HepG2 (cell line): ENCODE measurements around the gene AMN. TPM values are rescaled to one million over a fixed set of nuclear protein-coding genes. Genes with fewer than 3 reads are reported as not detected.

Experiments
- ATAC-seq: fragments of 200-7000 bp; cut with Tn5 transposase; 3 replicates; pipeline ENCODE4 v1.9.1; 2020; ENCODE audit warnings: mild to moderate bottlenecking, moderate library complexity
- BruUV-seq: library from RNA; stranded (reverse); fragments of 400-500 nt; replicated peaks from 2 replicates; lab custom pipeline; 2021; lab: Mats Ljungman, UMichigan
- CTCF ChIA-PET: fragments of 300-600 bp; formaldehyde crosslinking; extraction: SDS; loops from one replicate; lab custom pipeline; 2021; ENCODE audit warnings: low total read pairs, inconsistent platforms, low intra/inter-chr PET ratio; lab: Yijun Ruan, JAX
- POLR2A ChIA-PET: fragments of 350-600 bp; sonication (Branson Sonifier 250); formaldehyde crosslinking; loops from one replicate; lab custom pipeline; 2020; ENCODE audit warnings: antibody characterized with exemption, inconsistent platforms; lab: Yijun Ruan, JAX
- DNase-seq: peaks from one replicate; pipeline ENCODE4 v3.0.0-alpha.2; 2015; ENCODE audit warnings: low spot score
- FAIRE-seq: peaks from 3 replicates; lab custom pipeline; 2011; peaks lifted over from hg19 to GRCh38; lab: Jason Lieb, UNC
- H2AFZ ChIP-seq: one replicate; pipeline ENCODE4 v1.6.1; 2011; ENCODE audit warnings: low read length, inconsistent platforms
- H3K27ac ChIP-seq: fragments of 300-600 bp; 3 replicates; pipeline ENCODE4 v1.8.0; 2011; ENCODE audit warnings: mixed run types, mild to moderate bottlenecking, mixed read lengths, low read length, inconsistent platforms; ENCODE audit not compliant: insufficient read depth; ENCODE audit errors: extremely low read length
- H3K27me3 ChIP-seq, 2 experiments: fragments of 200-600 bp in 1 of 2; 2 replicates in 1 of 2; 3 replicates in 1 of 2; pipeline versions ENCODE4 v1.6.0 to v1.8.0; 2011; ENCODE audit warnings: low read length in 2 of 2, mild to moderate bottlenecking in 2 of 2, moderate library complexity in 2 of 2, inconsistent platforms in 1 of 2; ENCODE audit not compliant: insufficient read depth in 2 of 2, control insufficient read depth in 1 of 2
- H3K36me3 ChIP-seq, 2 experiments: fragments of 200-600 bp in 1 of 2; replicated peaks in 1 of 2; 2 replicates in 1 of 2; 3 replicates in 1 of 2; pipeline versions ENCODE4 v1.5.1 to v1.8.0; 2011; ENCODE audit warnings: low read length in 2 of 2, inconsistent platforms in 1 of 2; ENCODE audit not compliant: insufficient read depth in 2 of 2, control insufficient read depth in 1 of 2
- H3K4me1 ChIP-seq: 2 replicates; pipeline ENCODE4 v1.5.1; 2012; ENCODE audit warnings: low read length, inconsistent platforms; ENCODE audit not compliant: insufficient read depth
- H3K4me2 ChIP-seq: 2 replicates; pipeline ENCODE4 v1.6.0; 2011; ENCODE audit warnings: low read depth, low read length, inconsistent platforms
- H3K4me3 ChIP-seq, 3 experiments: fragments of 200-600 bp in 1 of 3; sonication (generic), shearing (Covaris generic) in 1 of 3; replicated peaks in 1 of 3; 2 replicates each; pipeline ENCODE4 v1.5.1; 2011 to 2016; ENCODE audit warnings: low read length in 3 of 3, inconsistent platforms in 2 of 3, low read depth in 2 of 3, mild to moderate bottlenecking in 2 of 3, control low read depth in 1 of 3, mixed read lengths in 1 of 3; ENCODE audit not compliant: insufficient read depth in 1 of 3
- H3K79me2 ChIP-seq: one replicate; pipeline ENCODE4 v1.6.1; 2011; ENCODE audit warnings: low read length, inconsistent platforms; ENCODE audit not compliant: insufficient read depth
- H3K9ac ChIP-seq: 2 replicates; pipeline ENCODE4 v1.6.0; 2011; ENCODE audit warnings: mild to moderate bottlenecking, low read depth, low read length, inconsistent platforms; ENCODE audit not compliant: insufficient read depth
- H3K9me3 ChIP-seq: 2 replicates; pipeline ENCODE4 v1.5.1; 2012; ENCODE audit warnings: mild to moderate bottlenecking, low read length
- H4K20me1 ChIP-seq: 2 replicates; pipeline ENCODE4 v1.6.0; 2011; ENCODE audit warnings: inconsistent platforms, mild to moderate bottlenecking, low read length, moderate library complexity; ENCODE audit not compliant: insufficient read depth
- AGO2 ChIP-seq: fragments of 200-400 bp; formaldehyde crosslinking; optimal IDR thresholded peaks from 2 replicates; pipeline ENCODE3; 2017; ENCODE audit warnings: mild to moderate bottlenecking, low read depth, low read length, moderate library complexity
- ELF4 ChIP-seq: sonication (generic); formaldehyde crosslinking; IDR thresholded peaks from 2 replicates; pipeline ENCODE4 v1.5.0; 2020; ENCODE audit warnings: missing genetic modification reagents, mild to moderate bottlenecking, moderate library complexity, borderline replicate concordance
- NFKB2 ChIP-seq: sonication (generic); formaldehyde crosslinking; IDR thresholded peaks from 2 replicates; pipeline ENCODE4 v1.4.0; 2020; ENCODE audit warnings: missing genetic modification reagents, borderline replicate concordance
- NR2F1 ChIP-seq, 2 experiments: fragments of 450-650 bp in 1 of 2; formaldehyde crosslinking in 1 of 2; IDR thresholded peaks; 2 replicates each; pipeline versions ENCODE4 v1.5.0 to v1.6.1; 2016 to 2020; ENCODE audit warnings: mild to moderate bottlenecking in 1 of 2, missing compliant biosample characterization in 1 of 2, missing genetic modification reagents in 1 of 2, moderate library complexity in 1 of 2
- SPEN ChIP-seq: sonication (generic); formaldehyde crosslinking; IDR thresholded peaks from 2 replicates; pipeline ENCODE4 v1.5.1; 2020; ENCODE audit warnings: low read depth, mild to moderate bottlenecking, missing genetic modification reagents
- SRY ChIP-seq: sonication (generic); formaldehyde crosslinking; IDR thresholded peaks from 2 replicates; pipeline ENCODE4 v1.8.0; 2022; ENCODE audit warnings: mild to moderate bottlenecking, missing genetic modification reagents
- TCF12 ChIP-seq, 2 experiments: fragments of 450-650 bp in 1 of 2; sonication (generic) in 1 of 2; formaldehyde crosslinking in 1 of 2; IDR thresholded peaks; 2 replicates each; pipeline versions ENCODE4 v1.6.1 to v1.8.0; 2017 to 2022; ENCODE audit warnings: antibody characterized with exemption in 1 of 2, mild to moderate bottlenecking in 1 of 2, missing genetic modification reagents in 1 of 2, moderate library complexity in 1 of 2
- TEAD3 ChIP-seq: optimal IDR thresholded peaks from 2 replicates; pipeline ENCODE3; 2016; ENCODE audit warnings: borderline replicate concordance
- ZNF678 ChIP-seq: sonication (generic); formaldehyde crosslinking; IDR thresholded peaks from 2 replicates; pipeline ENCODE4 v1.4.0; 2020; ENCODE audit warnings: mild to moderate bottlenecking, missing genetic modification reagents
- WGBS: methylation state at CpG from one replicate; pipeline ENCODE4 v1.1.6; 2017; ENCODE audit warnings: low lambda C conversion rate; 5-methylcytosine and 5-hydroxymethylcytosine counted together
- in situ Hi-C: cut with HindIII; loops from 2 replicates; pipeline ENCODE4 v1.10.0; 2017; ENCODE audit warnings: low pct_unique_long_range_greater_than_20kb; ENCODE audit not compliant: extremely low pct_ligation_motif_present
- intact Hi-C: fragments of 100-400 bp; cut with micrococcal nuclease; formaldehyde crosslinking; loops from one replicate; pipeline ENCODE4 v1.10.0; 2022; ENCODE audit not compliant: unreplicated experiment
- polyA plus RNA-seq, 8 experiments: library from polyadenylated mRNA; depleted of rRNA in 3 of 8; stranded (reverse) in 7 of 8; unstranded in 1 of 8; fragments of >200 nt; fragmentation: Illumina TruSeq in 4 of 8; extraction: Trizol in 4 of 8; gene quantifications; 2 replicates each; pipeline versions ENCODE4 v1.2.1 to v1.2.3, GENCODE V29; 2011 to 2016; ENCODE audit warnings: low read depth in 4 of 8, missing spikeins in 1 of 8, mixed read lengths in 1 of 8; ENCODE audit not compliant: insufficient read depth in 1 of 8
- total RNA-seq, 5 experiments: library from RNA; depleted of rRNA; stranded (reverse); fragments of >200 nt; fragmentation: Illumina TruSeq; extraction: Trizol; gene quantifications; 2 replicates each; pipeline ENCODE4 v1.2.3, GENCODE V29; 2016; ENCODE audit warnings: low read depth in 1 of 5
- TF ChIP-seq, protein P1 (sequence below): sonication (generic); formaldehyde crosslinking; IDR thresholded peaks from 2 replicates; pipeline ENCODE4 v1.5.1; 2020; ENCODE audit warnings: missing genetic modification reagents, mild to moderate bottlenecking, borderline replicate concordance

AMN gene
- total and polyA plus RNA-seq, 2 of the 13 experiments (the other 11 are each of a cell fraction or from before 2014, with no cell fraction given), result 9.8 to 33.1 TPM

GRCh38 chr14:102937331-102938175, 15.1 kb downstream of the AMN start:
- 98% methylated on average over 16 of the region's 22 CpGs for WGBS
- TF ChIP-seq SPEN (no peak), TEAD3 (CRISPR knock-in tag) (no peak), NFKB2 (no peak), AGO2 (peak; percentile 8)
- H4K20me1 ChIP-seq, result no peaks in the 10 kb centered on the region
- no peaks in the 10 kb centered on the region for H3K79me2 ChIP-seq
- no peak for ATAC-seq
- no peak overlapping the region for H3K9ac ChIP-seq
- H2AFZ ChIP-seq, result no peak overlapping the region
- H3K4me3 ChIP-seq, result no peak overlapping the region
- no peak for DNase-seq
- H3K4me1 ChIP-seq, result peaks cover 9% of the 10 kb centered on the region; the same call in 1 of the 2 replicates
- POLR2A ChIA-PET, result no interaction called here
- intact Hi-C loops, result no loop called here
- H3K27me3 ChIP-seq, result no peaks in the 10 kb centered on the region
- FAIRE-seq, result no peak
- BruUV-seq, result no TSS peak
- H3K36me3 ChIP-seq, result peaks cover 0 to 5% of the 10 kb centered on the region in 2 experiments; a peak in 2 of 5 replicates
- H3K4me2 ChIP-seq, result no peak overlapping the region
- H3K9me3 ChIP-seq, result no peaks in the 10 kb centered on the region
- in situ Hi-C loops, result no loop called here
- CTCF ChIA-PET, result no interaction called here
- H3K27ac ChIP-seq, result no peak overlapping the region

DNA sequence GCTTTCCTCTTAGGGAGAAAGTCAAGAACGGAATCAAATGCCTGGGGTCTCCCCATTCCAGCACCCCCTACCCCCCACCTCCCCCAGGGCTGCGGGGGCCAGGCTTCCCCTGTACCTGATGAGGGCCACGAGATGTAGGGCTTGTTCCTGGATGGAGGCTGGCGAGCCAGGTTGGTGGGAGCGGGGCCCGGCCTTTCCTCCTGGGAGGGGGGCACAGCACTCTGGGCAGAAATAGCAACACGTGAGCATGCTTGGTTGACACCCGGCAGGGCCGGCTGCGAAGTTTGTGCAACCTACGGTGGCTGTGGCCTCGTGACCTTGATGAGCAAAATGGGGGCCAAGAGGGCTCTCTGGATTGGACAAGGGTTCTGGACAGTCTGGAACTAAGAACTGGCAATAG, 15.7 kb downstream of the AMN start:
- ATAC-seq (no peak), DNase-seq (no peak), FAIRE-seq (no peak)
- POLR2A ChIA-PET, result no interaction called here
- no peak overlapping the region for H3K4me3 ChIP-seq
- no peaks in the 10 kb centered on the region for H4K20me1 ChIP-seq
- H3K4me1 ChIP-seq, result peaks cover 9% of the 10 kb centered on the region; the same call in 1 of the 2 replicates
- in situ Hi-C loops (no loop called here), intact Hi-C loops (no loop called here)
- H2AFZ ChIP-seq, result no peak overlapping the region
- H3K9ac ChIP-seq, result no peak overlapping the region
- H3K27ac ChIP-seq, result no peak overlapping the region
- no peaks in the 10 kb centered on the region for H3K79me2 ChIP-seq
- H3K36me3 ChIP-seq, result peaks cover 0 to 4% of the 10 kb centered on the region in 2 experiments; a peak in 2 of 5 replicates
- CTCF ChIA-PET, result no interaction called here
- H3K4me2 ChIP-seq, result no peak overlapping the region
- H3K9me3 ChIP-seq, result no peaks in the 10 kb centered on the region
- WGBS, result 94% methylated on average over 5 of the region's 12 CpGs
- no TSS peak for BruUV-seq
- H3K27me3 ChIP-seq, result no peaks in the 10 kb centered on the region
- no peak for TF ChIP-seq AGO2
- TF ChIP-seq, protein P1, sequence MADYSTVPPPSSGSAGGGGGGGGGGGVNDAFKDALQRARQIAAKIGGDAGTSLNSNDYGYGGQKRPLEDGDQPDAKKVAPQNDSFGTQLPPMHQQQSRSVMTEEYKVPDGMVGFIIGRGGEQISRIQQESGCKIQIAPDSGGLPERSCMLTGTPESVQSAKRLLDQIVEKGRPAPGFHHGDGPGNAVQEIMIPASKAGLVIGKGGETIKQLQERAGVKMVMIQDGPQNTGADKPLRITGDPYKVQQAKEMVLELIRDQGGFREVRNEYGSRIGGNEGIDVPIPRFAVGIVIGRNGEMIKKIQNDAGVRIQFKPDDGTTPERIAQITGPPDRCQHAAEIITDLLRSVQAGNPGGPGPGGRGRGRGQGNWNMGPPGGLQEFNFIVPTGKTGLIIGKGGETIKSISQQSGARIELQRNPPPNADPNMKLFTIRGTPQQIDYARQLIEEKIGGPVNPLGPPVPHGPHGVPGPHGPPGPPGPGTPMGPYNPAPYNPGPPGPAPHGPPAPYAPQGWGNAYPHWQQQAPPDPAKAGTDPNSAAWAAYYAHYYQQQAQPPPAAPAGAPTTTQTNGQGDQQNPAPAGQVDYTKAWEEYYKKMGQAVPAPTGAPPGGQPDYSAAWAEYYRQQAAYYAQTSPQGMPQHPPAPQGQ (CRISPR knock-in tag), result no peak
- no peak for TF ChIP-seq ZNF678 (CRISPR knock-in tag)
- TF ChIP-seq TCF12 (IDR thresholded peaks at IDR 0.05), result no peak
- no peak for TF ChIP-seq TCF12 (CRISPR knock-in tag; IDR thresholded peaks at IDR 0.05)
- TF ChIP-seq NR2F1 (CRISPR knock-in tag; IDR thresholded peaks at IDR 0.05), result no peak
- no peak for TF ChIP-seq ELF4 (CRISPR knock-in tag)
- TF ChIP-seq SRY (CRISPR knock-in tag), result no peak
